H9 (cell line): ENCODE data around the gene HMCN1. TPM values are rescaled to one million over a fixed set of nuclear protein-coding genes. Genes with fewer than 3 reads are reported as not detected.

Experiments used
- DNase-seq: peaks from one replicate; pipeline ENCODE4 v3.0.0-alpha.2; 2017
- H2AFZ ChIP-seq: one replicate; pipeline ENCODE4 v1.6.1; 2013; ENCODE audit warnings: mild to moderate bottlenecking, low read length, control low read depth, moderate library complexity
- H2AK5ac ChIP-seq: 2 replicates; pipeline ENCODE4 v1.6.1; 2013; ENCODE audit warnings: low read length, control low read depth, mixed read lengths; ENCODE audit not compliant: insufficient read length
- H2BK120ac ChIP-seq: one replicate; pipeline ENCODE4 v1.6.1; 2013; ENCODE audit warnings: low read depth, mild to moderate bottlenecking, low read length, control low read depth, inconsistent platforms; ENCODE audit not compliant: poor library complexity, severe bottlenecking
- H2BK12ac ChIP-seq: 2 replicates; pipeline ENCODE4 v1.6.1; 2013; ENCODE audit warnings: low read length, control low read depth, mixed read lengths, low read depth; ENCODE audit not compliant: insufficient read length
- H2BK15ac ChIP-seq: 2 replicates; pipeline ENCODE4 v1.6.1; 2013; ENCODE audit warnings: low read depth, low read length, control low read depth
- H2BK20ac ChIP-seq: one replicate; pipeline ENCODE4 v1.6.1; 2013; ENCODE audit warnings: low read depth, mild to moderate bottlenecking, low read length, control low read depth, inconsistent platforms; ENCODE audit not compliant: poor library complexity, severe bottlenecking
- H2BK5ac ChIP-seq: 2 replicates; pipeline ENCODE4 v1.6.1; 2013; ENCODE audit warnings: low read length, control low read depth, mixed read lengths; ENCODE audit not compliant: insufficient read length
- H3K14ac ChIP-seq: 2 replicates; pipeline ENCODE4 v1.6.1; 2013; ENCODE audit warnings: low read length, control low read depth; ENCODE audit not compliant: insufficient read depth
- H3K18ac ChIP-seq: 2 replicates; pipeline ENCODE4 v1.6.1; 2013; ENCODE audit warnings: low read depth, mild to moderate bottlenecking, mixed read lengths, low read length, control low read depth; ENCODE audit not compliant: insufficient read length
- H3K23ac ChIP-seq: 2 replicates; pipeline ENCODE4 v1.6.1; 2013; ENCODE audit warnings: low read length, control low read depth, mixed read lengths, low read depth; ENCODE audit not compliant: insufficient read length
- H3K23me2 ChIP-seq: 2 replicates; pipeline ENCODE4 v1.6.1; 2013; ENCODE audit warnings: low read depth, mild to moderate bottlenecking, mixed read lengths, low read length, control low read depth; ENCODE audit not compliant: insufficient read length, poor library complexity, severe bottlenecking
- H3K27ac ChIP-seq: 2 replicates; pipeline ENCODE4 v1.5.1; 2013; ENCODE audit warnings: low read length, control low read depth, mixed read lengths, low read depth; ENCODE audit not compliant: insufficient read length
- H3K27me3 ChIP-seq: 2 replicates; pipeline ENCODE4 v1.6.1; 2013; ENCODE audit warnings: low read length, control low read depth, inconsistent platforms; ENCODE audit not compliant: insufficient read depth
- H3K4ac ChIP-seq: 2 replicates; pipeline ENCODE4 v1.6.1; 2013; ENCODE audit warnings: low read depth, mild to moderate bottlenecking, control low read depth, inconsistent platforms, low read length, moderate library complexity
- H3K4me1 ChIP-seq: 2 replicates; pipeline ENCODE4 v1.6.1; 2013; ENCODE audit warnings: low read length, control low read depth, inconsistent platforms; ENCODE audit not compliant: insufficient read depth
- H3K4me2 ChIP-seq: 2 replicates; pipeline ENCODE4 v1.6.1; 2013; ENCODE audit warnings: low read length, control low read depth, mixed read lengths; ENCODE audit not compliant: insufficient read length, insufficient read depth
- H3K56ac ChIP-seq: 2 replicates; pipeline ENCODE4 v1.6.1; 2013; ENCODE audit warnings: low read depth, mild to moderate bottlenecking, mixed read lengths, low read length, control low read depth; ENCODE audit not compliant: insufficient read length
- H3K79me1 ChIP-seq: 2 replicates; pipeline ENCODE4 v1.6.1; 2013; ENCODE audit warnings: low read depth, mild to moderate bottlenecking, moderate library complexity, low read length, control low read depth, inconsistent platforms; ENCODE audit not compliant: insufficient read depth, poor library complexity, severe bottlenecking
- H3K79me2 ChIP-seq: 2 replicates; pipeline ENCODE4 v1.6.1; 2013; ENCODE audit warnings: low read length, control low read depth, inconsistent platforms; ENCODE audit not compliant: insufficient read depth
- H3K9ac ChIP-seq: 2 replicates; pipeline ENCODE4 v1.6.1; 2013; ENCODE audit warnings: low read length, control low read depth, mixed read lengths; ENCODE audit not compliant: insufficient read length; ENCODE audit errors: extremely low read depth
- H3K9me3 ChIP-seq: one replicate; pipeline ENCODE4 v1.6.1; 2013; ENCODE audit warnings: low read depth, low read length, inconsistent platforms; ENCODE audit not compliant: control insufficient read depth
- H3T11ph ChIP-seq: one replicate; pipeline ENCODE4 v1.6.1; 2013; ENCODE audit warnings: mild to moderate bottlenecking, low read length, control low read depth, inconsistent platforms
- H4K20me1 ChIP-seq: one replicate; pipeline ENCODE4 v1.6.1; 2013; ENCODE audit not compliant: control insufficient read depth, insufficient read length, insufficient read depth
- H4K5ac ChIP-seq: 2 replicates; pipeline ENCODE4 v1.6.1; 2013; ENCODE audit warnings: low read depth, mild to moderate bottlenecking, mixed read lengths, low read length, control low read depth; ENCODE audit not compliant: insufficient read length
- H4K8ac ChIP-seq: replicated peaks from 2 replicates; pipeline ENCODE4 v1.6.1; 2013; ENCODE audit warnings: low read length, control low read depth, mixed read lengths, low read depth; ENCODE audit not compliant: insufficient read length
- H4K91ac ChIP-seq: 2 replicates; pipeline ENCODE4 v1.6.1; 2013; ENCODE audit warnings: low read depth, mild to moderate bottlenecking, moderate library complexity, mixed read lengths, low read length, control low read depth; ENCODE audit not compliant: insufficient read length
- H3K27ac Mint-ChIP-seq, 3 experiments: 2 replicates in 2 of 3; 3 replicates in 1 of 3; pipeline ENCODE4 v1.8.0; 2020 to 2021; ENCODE audit warnings: mixed read lengths in 3 of 3, mild to moderate bottlenecking in 1 of 3, moderate library complexity in 1 of 3
- H3K27me3 Mint-ChIP-seq: 2 replicates; pipeline ENCODE4 v1.8.0; 2021; ENCODE audit warnings: low read depth, mild to moderate bottlenecking, moderate library complexity, mixed read lengths
- H3K36me3 Mint-ChIP-seq, 3 experiments: 2 replicates in 2 of 3; 3 replicates in 1 of 3; pipeline ENCODE4 v1.8.0; 2020 to 2021; ENCODE audit warnings: low read depth in 3 of 3, mixed read lengths in 3 of 3; ENCODE audit not compliant: insufficient read depth in 1 of 3
- H3K4me1 Mint-ChIP-seq, 2 experiments: 2 replicates each; pipeline ENCODE4 v1.8.0; 2020; ENCODE audit warnings: mixed read lengths in 2 of 2
- H3K4me3 Mint-ChIP-seq, 2 experiments: 2 replicates in 1 of 2; 3 replicates in 1 of 2; pipeline ENCODE4 v1.8.0; 2020 to 2021; ENCODE audit warnings: mild to moderate bottlenecking in 2 of 2, mixed read lengths in 2 of 2, moderate library complexity in 1 of 2
- H3K9me3 Mint-ChIP-seq, 2 experiments: 2 replicates in 1 of 2; 3 replicates in 1 of 2; pipeline ENCODE4 v1.8.0; 2020; ENCODE audit warnings: mild to moderate bottlenecking in 2 of 2, mixed read lengths in 2 of 2, moderate library complexity in 1 of 2
- CTCF ChIP-seq: fragments of 200-600 bp; sonication (generic); conservative IDR thresholded peaks from 3 replicates; pipeline ENCODE4 v1.8.0; 2021; ENCODE audit warnings: antibody characterized with exemption, mild to moderate bottlenecking
- WGBS: extraction: QIAGEN DNeasy Blood & Tissue Kit; methylation state at CpG from one replicate; pipeline ENCODE4 v1.1.7; 2013; ENCODE audit warnings: missing lambda C conversion rate, low lambda C conversion rate, mixed read lengths; ENCODE audit not compliant: insufficient read length; ENCODE audit errors: extremely low coverage; 5-methylcytosine and 5-hydroxymethylcytosine counted together
- total RNA-seq: library from RNA; stranded (reverse); gene quantifications from 2 replicates; pipeline ENCODE4 v1.2.1, GENCODE V29; 2021

HMCN1 gene
- total RNA-seq, 1 experiment from 2014 or later, result 3.3 TPM

GRCh38 chr1:185767508-185768120, 33.4 kb downstream of the HMCN1 start:
- 0 out of 2 replicates have a peak, but pooled peaks cover 2% of the 10 kb centered on the region for H3K4me1 ChIP-seq
- no peaks in the 10 kb centered on the region for H3K79me2 ChIP-seq
- Mint-ChIP-seq H3K27me3 (no peaks in the 10 kb centered on the region), H3K27ac (no peak overlapping the region), H3K4me3 (no peak overlapping the region), H3K4me1 (peaks cover 3 to 6% of the 10 kb centered on the region in 2 experiments; a peak in 3 of 4 replicates), H3K9me3 (no peaks in the 10 kb centered on the region; a peak in 1 of 5 replicates), H3K36me3 (no peaks in the 10 kb centered on the region; a peak in 1 of 7 replicates)
- H3K18ac ChIP-seq, result no peak overlapping the region
- no peak overlapping the region for H2BK20ac ChIP-seq
- H2BK15ac ChIP-seq, result no peak overlapping the region
- no peak overlapping the region for H3K14ac ChIP-seq
- no CpG with 5 or more reads among the region's 1 CpG for WGBS
- H3K9ac ChIP-seq, result no peak overlapping the region
- no peaks in the 10 kb centered on the region for H3K23me2 ChIP-seq
- no peak overlapping the region for H4K91ac ChIP-seq
- H3K79me1 ChIP-seq, result no peaks in the 10 kb centered on the region
- H4K5ac ChIP-seq, result no peak overlapping the region
- no peaks in the 10 kb centered on the region for H3K27me3 ChIP-seq
- H3K4ac ChIP-seq, result no peak overlapping the region
- no peaks in the 10 kb centered on the region for H4K20me1 ChIP-seq
- no peak for TF ChIP-seq CTCF
- no peak overlapping the region for H2BK5ac ChIP-seq
- H3K56ac ChIP-seq, result no peak overlapping the region
- no peak overlapping the region for H2BK12ac ChIP-seq
- H2BK120ac ChIP-seq, result no peak overlapping the region
- H4K8ac ChIP-seq, result no peak overlapping the region
- H2AFZ ChIP-seq, result no peak overlapping the region
- H3K9me3 ChIP-seq, result no peaks in the 10 kb centered on the region
- no peak overlapping the region for H3T11ph ChIP-seq
- no peak overlapping the region for H2AK5ac ChIP-seq
- no peak overlapping the region for H3K23ac ChIP-seq
- H3K4me2 ChIP-seq, result no peak overlapping the region
- H3K27ac ChIP-seq, result no peak overlapping the region
- DNase-seq, result no peak
